ENCODE measurements around the gene ST3GAL3. TPM values are rescaled to one million over a fixed set of nuclear protein-coding genes. Genes with fewer than 3 reads are reported as not detected.

The ST3GAL3 gene
- total RNA-seq, 1 donor: 28.5 TPM

DNA sequence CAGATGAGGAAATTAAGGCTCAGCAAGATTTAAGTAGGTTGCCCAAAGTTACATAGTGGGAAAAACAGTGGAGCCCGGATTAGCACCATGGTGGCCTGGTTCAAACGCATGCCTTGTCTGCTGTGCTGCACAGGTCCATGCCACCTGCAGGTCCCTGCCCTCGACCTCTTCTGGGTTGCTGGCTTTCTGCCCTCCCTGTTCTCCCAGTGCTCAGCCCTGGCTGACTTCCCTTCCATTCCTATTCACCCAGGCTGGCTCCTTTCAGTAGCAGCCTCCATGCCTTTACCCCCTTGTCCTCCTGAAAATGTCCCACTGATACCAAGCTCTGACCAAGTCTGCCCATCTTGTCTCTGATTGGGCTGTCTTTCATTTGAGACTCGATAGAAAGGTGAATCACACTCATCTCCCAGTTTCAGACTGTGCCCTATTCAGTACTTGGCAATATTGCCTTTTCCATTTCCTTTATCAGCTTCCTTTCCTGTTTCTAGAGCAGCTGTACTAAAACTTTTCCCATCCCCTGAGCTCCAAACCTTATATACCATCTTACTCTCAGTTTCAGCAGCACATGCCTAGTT, 75.8 kb downstream of the ST3GAL3 start:
- no peak for DNase-seq (ENCODE audit: low read depth in 2 of 3, low spot score in 2 of 3)

DNA sequence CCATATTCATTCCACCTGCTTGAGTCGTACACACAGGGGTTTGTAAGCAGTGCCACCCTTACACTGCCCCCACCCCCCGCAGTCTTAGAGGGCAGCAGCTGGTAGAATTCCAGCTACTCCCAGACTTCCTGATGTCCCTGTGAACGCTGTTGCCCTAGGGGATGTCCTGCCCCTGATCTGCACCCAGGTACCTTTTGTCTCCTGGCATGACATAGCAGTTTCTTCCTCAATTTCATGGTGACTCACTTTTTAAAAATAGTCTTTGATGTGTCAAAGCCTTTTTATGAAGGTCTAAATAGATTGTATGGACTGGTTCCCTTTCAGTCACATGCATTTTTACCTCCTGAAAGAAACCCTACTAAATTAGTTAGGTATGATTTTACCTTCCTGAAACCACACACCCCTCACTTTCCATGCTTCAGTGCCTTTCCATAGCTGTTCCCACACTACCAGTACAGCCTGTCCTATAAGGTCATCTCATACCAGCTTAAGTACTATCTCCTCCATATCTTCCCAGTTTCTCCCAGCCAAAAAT, 76.4 kb downstream of the ST3GAL3 start:
- DNase-seq (ENCODE audit: low read depth in 2 of 3, low spot score in 2 of 3): peak in 1 of 3 donors; percentile 34

DNA sequence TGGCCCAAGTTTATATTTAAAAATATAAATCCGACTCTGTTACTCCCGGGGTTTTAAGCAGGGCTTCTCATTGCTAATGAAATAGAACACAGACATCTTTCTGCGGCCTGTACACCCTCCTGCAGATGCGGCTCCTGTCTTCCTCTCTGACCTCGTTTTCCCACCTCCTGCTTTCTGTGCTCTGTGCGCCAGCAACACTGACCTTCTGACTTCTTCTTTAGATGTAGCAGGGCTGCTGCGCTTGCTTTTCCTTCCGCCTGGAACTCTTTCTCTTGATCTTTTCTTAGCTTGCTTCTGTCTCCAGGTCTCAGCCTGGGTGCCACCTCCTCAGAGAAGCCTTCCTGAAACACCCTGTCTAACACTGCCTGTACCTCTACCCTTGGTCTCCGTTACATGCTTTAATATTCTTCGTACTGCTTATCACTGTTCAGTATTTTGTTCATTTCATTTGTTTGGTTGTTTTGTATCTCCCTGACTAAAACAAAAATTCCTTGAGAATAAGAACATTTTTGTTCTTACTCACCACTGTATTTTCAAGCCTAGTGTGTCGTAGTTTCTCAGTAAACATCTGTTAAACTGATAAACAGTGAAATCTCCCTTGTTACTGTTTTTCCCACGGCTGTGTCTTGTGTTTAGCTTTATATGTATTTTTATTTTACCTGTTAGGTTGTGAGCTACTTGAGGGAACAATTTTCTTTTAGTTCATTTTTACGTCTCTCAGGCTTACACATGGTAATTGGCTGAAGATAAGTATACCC, 79.0 kb downstream of the ST3GAL3 start:
- DNase-seq (ENCODE audit: low read depth in 2 of 3, low spot score in 2 of 3): no peak

DNA sequence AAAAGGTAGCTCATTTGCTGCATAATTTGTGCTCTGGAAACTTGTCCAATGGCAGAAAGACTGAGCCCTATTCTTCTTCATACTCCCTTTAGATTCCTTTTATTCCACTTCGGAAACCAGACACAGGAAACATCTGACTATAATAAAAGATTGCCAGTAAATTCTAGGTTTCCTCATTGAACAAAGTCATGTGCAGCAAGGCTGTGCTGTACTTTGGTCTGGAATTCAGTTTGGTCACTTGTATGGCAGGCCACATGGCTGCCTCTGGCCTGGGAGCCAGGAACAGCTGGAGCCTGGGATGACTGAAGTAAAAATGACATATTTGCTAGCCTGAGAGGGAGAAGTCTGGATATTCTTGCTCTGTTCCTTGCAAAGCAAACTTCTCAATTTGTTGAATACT, 79.6 kb downstream of the ST3GAL3 start:
- DNase-seq (ENCODE audit: low read depth in 2 of 3, low spot score in 2 of 3): peak in 1 of 3 donors; percentile 57

DNA sequence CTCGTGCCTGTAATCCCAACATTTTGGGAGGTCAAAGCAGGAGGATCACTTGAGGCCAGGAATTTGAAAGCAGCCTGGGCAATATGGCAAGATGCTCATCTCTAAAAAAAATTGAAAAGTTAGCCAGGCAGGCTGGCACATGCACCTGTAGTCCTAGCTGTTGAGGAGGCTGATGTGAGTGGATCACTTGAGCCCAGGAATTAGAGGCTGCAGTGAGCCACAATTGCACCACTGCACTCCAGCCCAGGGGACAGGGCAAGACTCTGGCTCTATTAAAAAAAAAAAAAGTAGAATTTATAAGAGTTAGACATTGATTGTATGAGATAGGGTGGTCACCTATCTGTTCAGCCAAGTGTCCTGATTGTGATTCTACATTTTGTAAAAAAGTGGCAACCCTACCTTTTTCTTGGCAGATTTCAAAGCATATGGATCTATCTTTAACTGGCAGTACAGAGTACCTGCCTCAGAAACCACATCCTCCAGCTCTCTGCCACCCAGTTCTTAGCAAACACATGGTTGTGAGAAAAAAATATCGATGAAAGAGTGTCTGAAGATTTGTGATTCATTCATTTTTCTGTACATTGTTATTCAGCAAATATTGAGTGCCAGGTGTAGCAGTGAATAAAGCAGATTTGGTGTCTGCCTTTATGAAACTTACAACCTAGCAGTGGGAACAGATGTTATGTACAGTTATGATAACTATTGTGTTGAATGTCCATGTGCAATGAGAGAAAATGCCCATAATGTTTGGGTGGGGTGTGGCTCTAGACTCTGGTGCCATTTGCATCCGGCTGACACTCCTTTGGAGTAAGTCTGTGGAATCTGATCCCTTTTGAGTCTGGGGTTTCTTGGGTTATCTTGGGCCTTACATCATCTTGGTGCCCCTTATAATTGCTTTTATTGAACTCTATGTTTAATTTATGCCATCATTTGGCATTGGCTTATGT, 82.5 kb downstream of the ST3GAL3 start:
- peak in 1 of 3 donors; percentile 18 for DNase-seq (ENCODE audit: low read depth in 2 of 3, low spot score in 2 of 3)

DNA sequence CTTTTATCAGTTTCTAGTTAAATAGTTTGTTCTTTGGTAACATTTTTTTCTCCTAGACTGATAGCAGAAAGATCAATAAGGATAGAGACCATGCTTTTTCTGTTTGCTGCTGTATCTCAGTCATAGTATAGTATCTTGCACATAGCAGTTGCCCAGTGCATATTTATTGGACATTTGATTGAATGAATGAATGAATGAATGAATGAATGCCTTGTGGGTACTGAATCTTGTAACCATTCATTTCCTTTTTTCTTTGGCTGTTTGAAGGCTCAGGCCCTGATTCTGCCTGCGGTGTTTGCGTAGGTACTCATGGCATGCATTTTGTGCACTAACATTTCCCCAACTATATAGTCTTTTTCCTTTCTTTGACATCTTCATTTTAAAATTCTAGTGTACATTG, 83.9 kb downstream of the ST3GAL3 start:
- no peak for DNase-seq (ENCODE audit: low read depth in 2 of 3, low spot score in 2 of 3)

DNA sequence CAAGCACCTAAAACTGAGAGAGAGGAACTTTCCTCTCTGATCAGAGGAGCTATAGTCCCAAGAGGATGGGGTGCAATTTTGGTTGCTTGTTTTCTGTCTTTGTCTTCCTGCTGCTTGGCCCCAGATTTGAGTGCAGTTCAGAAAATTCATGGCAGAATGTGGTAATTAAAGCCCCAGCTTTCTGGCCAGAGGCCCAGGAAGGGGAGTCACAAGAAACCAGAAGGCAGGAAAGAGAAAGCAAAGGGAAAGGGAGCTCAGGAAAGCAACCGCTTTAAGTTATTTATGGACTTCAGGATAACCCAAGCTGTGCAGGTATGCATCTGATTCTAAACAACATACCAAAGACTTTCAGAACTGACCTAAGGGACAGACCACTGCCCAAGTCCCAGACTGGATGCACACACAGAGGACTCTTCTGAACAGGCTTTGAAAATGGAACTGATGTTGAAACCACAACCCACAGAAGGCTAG, 88.8 kb downstream of the ST3GAL3 start:
- DNase-seq (ENCODE audit: low read depth in 2 of 3, low spot score in 2 of 3): no peak

DNA sequence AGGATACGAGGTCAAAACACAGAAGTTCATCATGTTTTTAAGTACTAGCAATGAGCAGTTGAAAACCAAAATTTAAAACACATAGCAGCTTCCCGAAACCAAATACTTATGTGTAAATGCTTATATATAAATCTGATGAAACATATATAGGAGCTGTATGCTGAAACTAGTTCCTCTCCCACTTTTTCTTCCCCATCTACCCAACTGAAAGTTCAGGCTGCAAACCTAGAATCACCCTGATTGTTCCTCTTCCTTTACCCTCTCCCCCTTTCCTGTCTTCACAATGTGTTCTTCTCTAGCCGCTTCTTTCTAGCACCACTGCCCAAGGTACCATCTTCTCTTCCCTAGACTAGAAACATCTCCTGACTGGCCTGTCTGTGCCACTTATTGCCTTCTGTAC, 90.6 kb downstream of the ST3GAL3 start:
- DNase-seq (ENCODE audit: low read depth in 2 of 3, low spot score in 2 of 3): no peak

DNA sequence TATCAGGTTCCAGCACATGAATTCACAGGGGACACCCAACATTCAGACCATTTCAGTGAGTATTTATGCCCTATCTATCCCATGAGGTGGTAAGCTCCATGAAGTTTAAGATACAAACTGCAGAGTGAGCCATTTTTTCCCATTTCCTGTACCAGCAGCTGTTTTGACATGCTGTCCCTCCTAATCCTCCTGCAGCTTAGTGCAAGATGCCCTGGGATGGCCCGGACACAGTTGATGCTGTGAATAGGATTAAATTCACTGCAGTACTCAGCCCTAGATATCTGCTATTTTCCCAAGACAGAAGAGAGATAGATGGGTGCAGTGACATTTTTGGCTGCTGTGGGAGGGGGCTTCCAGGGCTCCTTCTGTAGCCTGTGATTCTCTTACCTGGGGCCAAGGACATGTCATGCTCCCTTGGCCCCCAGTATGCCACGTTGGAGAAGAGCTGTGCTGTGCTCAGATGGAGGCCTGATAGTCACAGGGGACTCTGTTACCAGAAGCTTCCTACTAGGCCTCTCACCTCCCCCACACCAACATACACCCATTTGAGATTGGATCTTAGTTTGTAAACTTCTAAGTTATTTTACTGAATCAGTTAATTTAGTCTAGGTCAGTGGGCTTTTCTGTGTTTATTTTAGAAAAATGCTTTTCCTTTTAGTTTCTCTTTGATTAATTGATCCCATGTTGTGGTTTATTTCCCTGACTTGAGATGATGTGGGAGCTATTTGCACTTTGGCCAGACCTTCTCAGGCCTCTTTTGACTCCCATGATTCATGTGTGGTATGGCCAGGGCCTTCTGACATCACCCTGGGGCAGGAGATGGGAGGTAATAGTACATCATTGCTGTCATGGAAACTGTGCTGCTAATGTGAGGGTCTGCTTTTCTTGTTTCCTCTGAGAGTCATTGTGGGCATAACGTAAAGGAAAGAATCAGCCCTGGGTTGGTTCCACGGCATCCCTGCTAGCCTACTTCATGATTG, 92.6 kb downstream of the ST3GAL3 start:
- no peak for DNase-seq (ENCODE audit: low read depth in 2 of 3, low spot score in 2 of 3)

DNA sequence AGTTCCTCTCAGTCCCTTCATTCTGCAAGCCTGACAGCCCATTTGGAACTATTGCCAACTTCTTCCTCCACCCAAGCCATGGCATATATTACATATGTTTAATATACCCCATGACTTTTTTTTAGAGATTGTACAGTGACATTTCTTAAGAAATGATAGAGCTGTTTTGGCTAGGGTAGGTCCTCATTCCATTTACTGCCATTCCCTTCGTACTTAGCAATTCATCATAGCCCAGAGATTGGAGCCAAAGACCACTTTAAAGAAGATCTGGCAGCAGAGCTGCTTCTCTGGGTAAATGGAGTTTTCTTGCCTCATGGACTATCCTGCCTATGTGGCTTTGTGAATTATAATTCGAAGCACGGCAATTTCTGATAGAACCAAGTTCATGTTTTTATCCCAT, 93.4 kb downstream of the ST3GAL3 start:
- DNase-seq (ENCODE audit: low read depth in 2 of 3, low spot score in 2 of 3): no peak

DNA sequence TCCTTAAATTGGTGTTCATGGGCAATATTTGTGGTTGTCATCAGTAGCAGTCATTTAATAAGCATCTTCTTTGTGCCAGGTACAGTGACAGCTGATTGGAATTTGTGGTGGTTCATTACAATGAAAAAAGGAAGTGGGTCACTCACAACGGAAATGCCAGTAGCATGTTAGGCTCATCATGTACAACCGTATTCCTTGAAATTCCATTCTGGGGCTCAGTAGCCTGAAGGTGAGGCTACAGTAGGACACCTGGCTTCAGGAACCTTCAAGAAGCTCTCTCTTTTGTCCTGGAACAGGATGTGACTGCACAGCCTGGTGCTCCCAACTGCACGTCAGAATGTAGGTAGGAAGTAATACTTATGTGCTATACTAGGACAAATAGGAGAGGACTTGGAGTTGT, 93.9 kb downstream of the ST3GAL3 start:
- DNase-seq (ENCODE audit: low read depth in 2 of 3, low spot score in 2 of 3): no peak

DNA sequence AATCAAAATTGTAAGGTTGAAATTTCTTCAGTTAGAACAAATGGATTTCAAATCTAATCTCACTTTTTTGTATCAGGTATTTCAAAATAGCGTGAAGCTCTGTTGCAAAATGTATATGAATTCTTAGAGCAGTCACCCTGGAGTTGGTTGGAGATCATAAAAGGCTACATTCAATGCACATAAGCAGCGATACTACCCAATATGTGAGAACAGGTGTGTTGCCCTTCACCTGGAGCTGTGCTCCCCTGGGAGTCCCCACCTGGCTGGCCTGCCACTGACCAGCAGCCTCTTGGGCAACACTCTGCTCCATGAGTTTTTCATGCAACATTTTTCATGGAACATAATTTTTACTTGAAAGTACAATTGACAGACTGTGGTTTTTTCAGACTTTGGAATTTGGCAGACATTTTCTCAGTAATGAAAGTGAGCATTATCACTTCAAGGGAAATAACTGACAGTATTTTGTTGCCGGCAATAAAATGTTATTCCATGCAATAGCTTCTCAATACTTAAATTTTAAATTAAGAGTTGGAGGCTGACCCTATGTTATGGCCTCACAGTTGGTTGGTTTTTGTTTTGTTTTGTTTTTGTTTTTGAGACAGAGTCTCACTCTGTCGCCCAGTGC, 95.1 kb downstream of the ST3GAL3 start:
- no peak for DNase-seq (ENCODE audit: low read depth in 2 of 3, low spot score in 2 of 3)

DNA sequence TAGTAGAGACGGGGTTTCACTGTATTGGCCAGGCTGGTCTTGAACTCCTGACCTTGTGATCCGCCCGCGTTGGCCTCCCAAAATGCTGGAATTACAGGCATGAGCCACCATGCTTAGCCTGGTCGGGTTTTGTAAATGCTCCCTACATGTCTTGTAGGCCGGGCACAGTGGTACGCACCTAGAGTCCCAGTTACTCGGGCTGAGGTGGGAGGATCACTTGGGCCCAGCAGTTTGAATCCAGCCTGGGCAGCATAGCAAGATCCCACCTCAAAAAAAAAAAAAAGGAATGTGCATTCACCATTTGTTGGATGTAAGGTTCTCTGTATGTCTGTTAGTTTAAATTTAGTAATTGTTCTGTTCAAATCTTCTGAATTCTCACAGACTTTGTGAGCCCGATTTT, 95.8 kb downstream of the ST3GAL3 start:
- DNase-seq (ENCODE audit: low read depth in 2 of 3, low spot score in 2 of 3): no peak

DNA sequence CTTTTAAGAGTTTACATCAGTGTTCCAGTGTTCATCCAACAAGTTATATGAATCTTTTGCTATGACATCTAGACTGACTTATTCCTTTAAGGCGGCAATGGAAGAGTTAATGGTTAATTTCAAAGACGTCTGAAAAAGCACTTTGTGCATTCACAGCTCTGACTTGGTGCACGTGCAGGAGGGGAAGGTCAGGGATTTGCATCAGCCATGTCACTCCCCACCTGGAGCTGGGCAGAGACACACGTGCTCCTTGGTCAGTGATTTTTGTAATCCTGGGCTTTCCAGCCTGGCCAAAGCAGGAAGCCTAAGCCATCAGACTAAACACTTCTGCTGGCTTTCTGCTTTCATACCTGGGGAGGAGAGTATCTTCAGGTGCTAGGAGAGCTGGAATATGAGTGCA, 96.3 kb downstream of the ST3GAL3 start:
- no peak for DNase-seq (ENCODE audit: low read depth in 2 of 3, low spot score in 2 of 3)

DNA sequence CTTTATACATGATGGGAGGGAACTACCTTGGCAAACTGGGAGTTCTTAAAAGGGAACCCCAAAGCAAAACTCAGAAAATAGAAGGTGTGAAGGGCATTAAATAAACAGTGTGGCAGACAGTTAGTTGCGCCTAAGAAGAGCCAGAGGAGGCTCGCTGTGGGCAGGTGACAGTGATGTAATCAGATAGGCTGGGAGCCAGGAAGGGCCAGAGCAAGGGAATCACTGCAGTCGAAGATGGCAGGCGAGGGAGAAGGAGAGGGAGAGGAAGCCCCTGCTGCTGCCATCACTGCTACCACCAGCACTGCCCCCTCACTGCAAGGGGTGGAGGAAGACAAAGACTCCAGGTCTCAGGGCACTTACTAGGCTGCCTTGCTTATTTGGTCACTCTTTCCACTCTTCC, 97.2 kb downstream of the ST3GAL3 start:
- DNase-seq (ENCODE audit: low read depth in 2 of 3, low spot score in 2 of 3): no peak

DNA sequence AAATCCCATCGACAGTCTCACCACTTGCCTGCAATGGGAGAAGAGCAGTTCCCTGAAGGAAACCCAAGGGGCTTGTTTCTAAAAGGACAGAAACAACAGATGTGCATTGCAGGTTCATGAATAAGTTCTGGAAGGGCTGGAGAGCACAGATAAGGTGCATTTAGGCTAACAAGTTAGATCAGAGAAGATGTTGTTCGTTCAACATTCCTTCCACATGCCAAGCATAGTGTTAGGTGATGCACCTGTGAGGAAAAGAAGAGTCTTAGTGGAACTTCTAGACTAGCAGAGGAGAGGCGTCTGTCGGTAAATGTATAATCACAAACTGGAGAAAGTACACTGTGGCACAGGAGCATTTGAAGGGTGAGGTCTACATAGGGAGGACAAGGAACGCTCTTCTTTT, 98.0 kb downstream of the ST3GAL3 start:
- DNase-seq (ENCODE audit: low read depth in 2 of 3, low spot score in 2 of 3): no peak

DNA sequence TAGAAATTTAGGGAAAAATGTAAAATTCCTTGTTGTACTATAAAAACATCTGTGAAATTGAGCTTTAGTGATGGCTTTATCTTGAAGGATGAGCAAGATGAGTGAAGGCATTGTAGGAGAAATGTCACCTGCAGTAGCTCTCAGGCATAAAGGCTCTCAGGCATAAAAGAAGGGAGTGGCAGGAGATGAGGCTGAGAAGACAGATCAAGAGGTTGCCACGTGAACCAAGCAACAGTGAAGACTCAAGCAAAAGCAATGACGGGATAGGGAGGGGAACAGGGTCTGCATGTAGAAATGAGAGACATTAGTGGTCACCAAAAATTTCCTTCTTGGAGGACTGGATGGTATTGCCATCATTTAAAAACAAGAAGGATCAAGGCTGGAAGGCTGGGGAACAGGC, 98.8 kb downstream of the ST3GAL3 start:
- no peak for DNase-seq (ENCODE audit: low read depth in 2 of 3, low spot score in 2 of 3)

DNA sequence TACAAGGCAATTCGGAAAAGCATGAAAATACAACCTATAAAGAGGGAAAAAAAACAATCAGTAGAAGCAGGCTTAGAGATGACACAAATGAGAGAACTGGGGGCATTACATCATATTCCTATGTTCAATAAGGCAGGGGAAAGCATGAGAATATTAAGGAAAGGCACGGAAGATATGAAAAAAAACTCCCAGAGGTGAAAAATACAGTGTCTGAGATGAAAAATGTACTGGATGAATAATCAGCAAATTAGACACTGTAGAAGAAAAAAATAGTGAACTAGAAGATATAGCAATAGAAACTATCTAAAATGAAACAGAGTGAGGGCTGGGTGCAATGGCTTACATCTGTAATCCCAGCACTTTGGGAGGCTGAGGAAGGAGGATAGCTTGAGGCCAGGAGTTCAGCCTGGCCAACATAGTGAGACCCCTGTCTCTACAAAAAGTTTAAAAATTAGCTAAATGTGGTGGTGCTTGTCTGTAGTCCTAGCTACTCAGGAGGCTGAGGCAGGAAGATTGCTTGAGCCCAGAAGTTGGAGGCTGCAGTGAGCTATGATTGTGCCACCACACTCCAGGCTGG, 101.8 kb downstream of the ST3GAL3 start:
- DNase-seq (ENCODE audit: low read depth in 2 of 3, low spot score in 2 of 3): no peak

DNA sequence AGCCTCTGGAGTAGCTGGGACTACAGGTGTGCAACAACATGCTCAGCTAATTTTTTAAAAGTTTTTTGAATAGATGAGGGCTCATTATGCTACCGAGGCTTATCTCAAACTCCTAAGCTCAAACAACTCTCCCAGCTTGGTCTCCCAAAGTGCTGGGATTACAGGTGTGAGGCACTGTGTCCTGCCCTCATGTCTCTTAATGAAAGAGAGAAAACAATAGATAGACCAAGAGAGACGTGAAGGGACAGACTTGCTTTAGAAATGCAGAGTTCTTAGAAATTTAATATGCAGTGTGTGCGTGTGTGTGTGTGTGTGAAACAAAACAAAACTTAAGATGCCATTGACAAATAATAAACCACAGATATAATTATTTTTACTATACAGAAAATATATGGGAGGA, 105.2 kb downstream of the ST3GAL3 start:
- DNase-seq (ENCODE audit: low read depth in 2 of 3, low spot score in 2 of 3): no peak

Measured in hematopoietic multipotent progenitor cell (in vitro differentiated cells).